Measurements from ENCODE around the gene VEPH1. TPM values are rescaled to one million over a fixed set of nuclear protein-coding genes. Genes with fewer than 3 reads are reported as not detected.

The VEPH1 gene
- total RNA-seq, result 0.86 and 2.8 TPM in 2 replicates

DNA sequence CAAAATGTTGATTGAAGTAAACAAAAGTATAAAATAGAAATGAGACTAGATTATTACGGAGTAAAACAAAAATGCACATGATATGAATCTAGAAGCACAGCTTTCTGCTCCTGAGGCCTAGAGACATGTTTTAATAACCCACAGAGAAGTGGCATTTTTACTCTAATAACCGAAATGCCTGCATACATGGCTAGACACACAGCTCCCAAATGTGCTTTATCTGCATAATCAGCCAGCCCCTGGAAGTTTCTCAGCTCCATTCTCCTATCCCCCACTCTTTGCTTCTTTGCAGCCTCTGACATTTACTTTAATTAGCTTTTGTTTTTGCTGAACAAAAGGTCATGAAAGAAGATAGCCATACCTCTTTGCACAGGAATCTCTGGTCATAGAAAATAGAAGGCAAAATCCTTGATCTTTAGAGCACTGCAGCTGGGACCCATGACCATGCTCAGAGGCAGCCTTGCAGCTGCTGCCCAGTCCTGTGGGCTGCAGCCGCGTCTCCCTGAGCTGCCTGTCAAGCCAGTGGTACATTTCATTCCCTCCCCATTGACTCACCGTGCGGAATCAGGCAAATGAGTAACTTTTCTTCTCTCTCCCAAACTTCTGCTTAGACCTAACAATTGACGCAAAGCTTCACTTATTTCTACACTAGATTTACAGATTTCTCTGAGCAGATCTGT lies at the start of gene VEPH1:
Gene VEPH1, minus strand, starts transcription at position 501 of the 680 bp plus-strand sequence. CDS start 8,067 bp downstream, outside the sequence.

GRCh38 chr3:157436583-157437291 lies 66.5 kb downstream of the VEPH1 start, which contains the start of gene PTX3:
TSS of gene PTX3 (plus strand) at chr3:157436850. CDS start at chr3:157436934, 84 bp downstream.

Other genes starting within 250 kb of the VEPH1 start
- 199 and 213 TPM in 2 replicates for gene PTX3, start 66.6 kb downstream of the VEPH1 start, total RNA-seq

Data from dermis lymphatic vessel endothelial cell (primary cell).